Tibial nerve (tissue), 4 donors: ENCODE results near the gene MPRIP.
A peak's percentile ranks its signal among the peaks of the same experiment; 100 is the strongest.

ENCODE experiments used
- CTCF ChIP-seq, 5 experiments: fragments of 200-600 bp in 3 of 5; fragments of 450-650 bp in 2 of 5; sonication (generic) in 3 of 5; IDR thresholded peaks; one replicate each; pipeline ENCODE4 v1.5.1; 2016 to 2019; ENCODE audit warnings: antibody characterized with exemption in 5 of 5, mild to moderate bottlenecking in 3 of 5, moderate library complexity in 2 of 5
- EP300 ChIP-seq, 2 donors: sonication (generic); formaldehyde crosslinking; IDR thresholded peaks; one replicate each; pipeline ENCODE4 v1.6.1; 2017; ENCODE audit warnings: antibody characterized with exemption in 2 of 2, mild to moderate bottlenecking in 1 of 2
- POLR2A ChIP-seq, 2 donors: fragments of 450-650 bp; IDR thresholded peaks; one replicate each; pipeline ENCODE4 v1.6.1; 2017; ENCODE audit warnings: antibody characterized with exemption in 2 of 2, mild to moderate bottlenecking in 2 of 2, moderate library complexity in 2 of 2

DNA sequence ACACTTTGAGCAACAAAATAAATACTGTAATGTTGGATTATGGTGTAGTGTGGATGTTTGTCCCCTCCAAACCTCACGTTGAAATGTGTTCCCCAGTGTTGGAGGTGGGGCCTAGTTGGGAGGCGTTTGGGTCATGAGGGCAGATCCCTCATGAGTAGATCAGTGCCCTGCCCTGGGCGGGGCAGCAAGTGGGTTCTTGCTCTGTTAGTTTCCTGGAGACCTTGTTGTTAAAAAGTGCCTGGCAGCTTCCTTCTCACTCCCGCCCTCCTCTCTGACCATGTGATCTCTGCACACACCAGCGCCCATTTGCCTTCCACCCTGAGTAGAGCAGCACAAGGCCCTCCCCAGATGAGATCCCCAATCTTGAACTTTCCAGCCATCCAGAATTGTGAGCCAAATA lies 67.7 kb downstream of the MPRIP start:
- TF ChIP-seq CTCF (IDR thresholded peaks at IDR 0.05) (no peak), EP300 (IDR thresholded peaks at IDR 0.05) (peak in 1 of 2 donors; percentile 30), POLR2A (IDR thresholded peaks at IDR 0.05) (no peak)
